Upper lobe of left lung (tissue), 6 donors: ENCODE results near the gene PNMT. TPM values are rescaled to one million over a fixed set of nuclear protein-coding genes. Genes with fewer than 3 reads are reported as not detected.

ENCODE experiments used
- ATAC-seq, 2 donors: fragments of 200-7000 bp; cut with Tn5 transposase; one replicate each; pipeline ENCODE4 v1.9.1; 2022; ENCODE audit warnings: mild to moderate bottlenecking in 2 of 2, moderate library complexity in 2 of 2; ENCODE audit not compliant: low FRiP score in 2 of 2
- DNase-seq, 2 donors: peaks; one replicate each; pipeline ENCODE4 v3.0.0-alpha.2; 2019 to 2020
- H3K27ac ChIP-seq, 4 donors: fragments of 200-600 bp; sonication (generic); one replicate each; pipeline ENCODE4 v1.5.1; 2016 to 2019
- H3K27me3 ChIP-seq, 4 donors: fragments of 200-600 bp; sonication (generic); one replicate each; pipeline ENCODE4 v1.5.1; 2017 to 2019
- H3K36me3 ChIP-seq, 4 donors: fragments of 200-600 bp; sonication (generic); one replicate each; pipeline ENCODE4 v1.5.1; 2016 to 2019
- H3K4me1 ChIP-seq, 4 donors: fragments of 200-600 bp; sonication (generic); one replicate each; pipeline ENCODE4 v1.5.1; 2018 to 2019
- H3K4me3 ChIP-seq, 4 donors: fragments of 200-600 bp; sonication (generic); one replicate each; pipeline ENCODE4 v1.5.1; 2017 to 2019; ENCODE audit warnings: mild to moderate bottlenecking in 2 of 4, moderate library complexity in 1 of 4
- H3K9me3 ChIP-seq, 4 donors: fragments of 200-600 bp; sonication (generic); one replicate each; pipeline ENCODE4 v1.5.1; 2018 to 2019
- CTCF ChIP-seq, 6 experiments: fragments of 450-650 bp in 4 of 6; fragments of 200-600 bp in 2 of 6; sonication (generic) in 2 of 6; IDR thresholded peaks; one replicate each; pipeline ENCODE4 v1.5.1; 2016 to 2019; ENCODE audit warnings: antibody characterized with exemption in 6 of 6
- EP300 ChIP-seq, 4 donors: sonication (generic); formaldehyde crosslinking; IDR thresholded peaks; one replicate each; pipeline ENCODE4 v1.5.1; 2017; ENCODE audit warnings: antibody characterized with exemption in 4 of 4, control low read depth in 2 of 4
- POLR2A ChIP-seq, 4 donors: fragments of 450-650 bp; IDR thresholded peaks; one replicate each; pipeline ENCODE4 v1.5.1; 2016 to 2017; ENCODE audit warnings: antibody characterized with exemption in 4 of 4, mild to moderate bottlenecking in 2 of 4
- POLR2AphosphoS5 ChIP-seq, 2 donors: sonication (generic); formaldehyde crosslinking; IDR thresholded peaks; one replicate each; pipeline ENCODE4 v1.5.1; 2017; ENCODE audit warnings: antibody characterized with exemption in 2 of 2
- WGBS, 2 donors: methylation state at CpG; one replicate each; pipeline ENCODE4 v1.1.5; 2017 to 2018; 5-methylcytosine and 5-hydroxymethylcytosine counted together
- total RNA-seq, 6 donors: library from RNA; depleted of rRNA in 4 of 6; stranded (reverse); fragments of >200 nt in 4 of 6; gene quantifications; one replicate each; pipeline versions ENCODE4 v1.1.0 to v1.2.1, GENCODE V29; 2016 to 2021
- donor health status: DM: no; HTN: no; CAD: no; lungs with moderate emphysema.
- donor health status: DM: no; HTN: yes; CAD: no; lungs with severe emphysema.

Gene PNMT
- total RNA-seq, 6 donors from 2014 or later = 3.1 to 21.3 (median 7.0) TPM

GRCh38 chr17:39675390-39676082, 7.3 kb downstream of the PNMT start:
- ATAC-seq (no peak), DNase-seq (no peak)
- no peaks in the 10 kb centered on the region for H3K27me3 ChIP-seq
- H3K4me1 ChIP-seq = peaks cover 31 to 63% (median 45%) of the 10 kb centered on the region in 4 donors
- TF ChIP-seq EP300 (IDR thresholded peaks at IDR 0.05) = no peak
- no peak for TF ChIP-seq POLR2A (IDR thresholded peaks at IDR 0.05)
- no peak for TF ChIP-seq CTCF (IDR thresholded peaks at IDR 0.05)
- no peak for TF ChIP-seq POLR2AphosphoS5 (IDR thresholded peaks at IDR 0.05)
- no peak overlapping the region for H3K4me3 ChIP-seq
- WGBS, 2 donors = 68 to 69% methylated on average over 8 to 10 of the region's 10 CpGs
- no peaks in the 10 kb centered on the region for H3K9me3 ChIP-seq
- peak overlapping the region in 3 of 4 donors; percentile 1 to 66 (median 50) for H3K27ac ChIP-seq
- H3K36me3 ChIP-seq = peaks cover 0 to 5% (median 0%) of the 10 kb centered on the region in 4 donors

- H3K27ac ChIP-seq = peak overlapping the region in 3 of 4 donors; percentile 1 to 66 (median 50)
- ATAC-seq (peak; percentile 12 to 52), DNase-seq (peak; percentile 86 to 91)
- H3K9me3 ChIP-seq = no peaks in the 10 kb centered on the region
- H3K4me3 ChIP-seq = no peak overlapping the region
- 28 to 35% methylated on average over 6 to 7 of the region's 7 CpGs for WGBS, 2 donors
- H3K36me3 ChIP-seq = peaks cover 0 to 12% (median 0%) of the 10 kb centered on the region in 4 donors
- TF ChIP-seq POLR2A (IDR thresholded peaks at IDR 0.05) (no peak), POLR2AphosphoS5 (IDR thresholded peaks at IDR 0.05) (peak in 1 of 2 donors; percentile 45), EP300 (IDR thresholded peaks at IDR 0.05) (peak in 1 of 4 donors; percentile 18)
- H3K27me3 ChIP-seq = no peaks in the 10 kb centered on the region
- H3K4me1 ChIP-seq = peaks cover 31 to 63% (median 44%) of the 10 kb centered on the region in 4 donors
Observed at GRCh38 chr17:39676198-39676819, 8.1 kb downstream of the PNMT start.

GRCh38 chr17:39677072-39677471, 8.8 kb downstream of the PNMT start:
- TF ChIP-seq POLR2A (IDR thresholded peaks at IDR 0.05) (no peak), EP300 (IDR thresholded peaks at IDR 0.05) (no peak), CTCF (IDR thresholded peaks at IDR 0.05) (no peak), POLR2AphosphoS5 (IDR thresholded peaks at IDR 0.05) (no peak)
- no peaks in the 10 kb centered on the region for H3K9me3 ChIP-seq
- peaks cover 0 to 14% (median 0%) of the 10 kb centered on the region in 4 donors for H3K36me3 ChIP-seq
- no peaks in the 10 kb centered on the region for H3K27me3 ChIP-seq
- DNase-seq (no peak), ATAC-seq (no peak)
- WGBS, 2 donors = 81 to 85% methylated on average over 6 to 8 of the region's 8 CpGs
- peaks cover 31 to 57% (median 38%) of the 10 kb centered on the region in 4 donors for H3K4me1 ChIP-seq
- H3K4me3 ChIP-seq = no peak overlapping the region
- H3K27ac ChIP-seq = peak overlapping the region in 3 of 4 donors; percentile 1 to 66 (median 40)

GRCh38 chr17:39677542-39678339, 9.5 kb downstream of the PNMT start:
- H3K27me3 ChIP-seq = no peaks in the 10 kb centered on the region
- ATAC-seq = no peak
- peaks cover 31 to 53% (median 38%) of the 10 kb centered on the region in 4 donors for H3K4me1 ChIP-seq
- TF ChIP-seq POLR2AphosphoS5 (IDR thresholded peaks at IDR 0.05) (no peak), POLR2A (IDR thresholded peaks at IDR 0.05) (no peak), CTCF (IDR thresholded peaks at IDR 0.05) (no peak), EP300 (IDR thresholded peaks at IDR 0.05) (no peak)
- 55 to 62% methylated on average over 13 of the region's 13 CpGs for WGBS, 2 donors
- peaks cover 0 to 14% (median 0%) of the 10 kb centered on the region in 4 donors for H3K36me3 ChIP-seq
- no peak for DNase-seq
- H3K27ac ChIP-seq = peak overlapping the region in 3 of 4 donors; percentile 1 to 66 (median 40)
- no peaks in the 10 kb centered on the region for H3K9me3 ChIP-seq
- H3K4me3 ChIP-seq = no peak overlapping the region
